T47D (cell line): Measurements from ENCODE around the gene KCNQ1.

Experiments
- DNase-seq, 2 experiments: peaks; one replicate each; pipeline versions ENCODE4 v3.0.0 to v3.0.0-alpha.2; 2011 to 2012; ENCODE audit warnings: low read depth in 1 of 2, low spot score in 1 of 2
- JUND ChIP-seq: IDR thresholded peaks from 2 replicates; pipeline ENCODE4 v1.6.1; 2012; ENCODE audit warnings: low read depth
- in situ Hi-C: cut with HindIII; loops from 2 replicates; pipeline ENCODE4 v1.10.0; 2016; ENCODE audit warnings: low sequenced_read_pairs, low pct_unique_long_range_greater_than_20kb

The KCNQ1 gene

GRCh38 chr11:2515401-2516275 lies 70.8 kb downstream of the KCNQ1 start:
- in situ Hi-C loops = no loop called here
- no peak for TF ChIP-seq JUND
- DNase-seq = no peak

- DNase-seq = no peak
- no peak for TF ChIP-seq JUND
- in situ Hi-C loops = no loop called here
Measured at GRCh38 chr11:2516276-2517015, 71.6 kb downstream of the KCNQ1 start.

- in situ Hi-C loops = no loop called here
- no peak for DNase-seq
- no peak for TF ChIP-seq JUND
Measured at GRCh38 chr11:2517016-2517385, 72.2 kb downstream of the KCNQ1 start.

GRCh38 chr11:2517386-2518064 lies 72.7 kb downstream of the KCNQ1 start:
- in situ Hi-C loops = no loop called here
- DNase-seq = no peak

GRCh38 chr11:2518111-2518982 lies 73.5 kb downstream of the KCNQ1 start:
- no peak for DNase-seq
- TF ChIP-seq JUND = no peak
- in situ Hi-C loops = no loop called here

More at GRCh38 chr11:2517386-2518064, 72.7 kb downstream of the KCNQ1 start:
- no peak for TF ChIP-seq JUND

GRCh38 chr11:2518983-2519340 lies 74.2 kb downstream of the KCNQ1 start:
- no peak for DNase-seq
- in situ Hi-C loops = no loop called here
- TF ChIP-seq JUND = no peak

- TF ChIP-seq JUND = no peak
- in situ Hi-C loops = no loop called here
- DNase-seq = no peak
Measured at GRCh38 chr11:2519517-2519861, 74.7 kb downstream of the KCNQ1 start.

- in situ Hi-C loops = no loop called here
- no peak for TF ChIP-seq JUND
- no peak for DNase-seq
Measured at GRCh38 chr11:2519862-2520735, 75.3 kb downstream of the KCNQ1 start.

GRCh38 chr11:2520736-2521035 lies 75.9 kb downstream of the KCNQ1 start:
- in situ Hi-C loops = no loop called here
- DNase-seq = no peak
- no peak for TF ChIP-seq JUND

GRCh38 chr11:2521081-2521732 lies 76.4 kb downstream of the KCNQ1 start:
- TF ChIP-seq JUND = no peak
- in situ Hi-C loops = no loop called here
- no peak for DNase-seq
